H1 (cell line): ENCODE data around the gene PEX12. TPM values are rescaled to one million over a fixed set of nuclear protein-coding genes. Genes with fewer than 3 reads are reported as not detected.

Experiments used
- CTCF ChIA-PET: fragments of 300-600 bp; sonication (Branson Sonifier 250); formaldehyde crosslinking; loops from one replicate; lab custom pipeline; 2021; ENCODE audit not compliant: partially characterized antibody; lab: Charles Lee
- POLR2A ChIA-PET: fragments of 300-600 bp; sonication (Branson Sonifier 250); formaldehyde crosslinking; loops from one replicate; lab custom pipeline; 2021; ENCODE audit warnings: inconsistent platforms; ENCODE audit not compliant: partially characterized antibody; lab: Charles Lee
- DNase-seq, 2 experiments: peaks; one replicate each; pipeline versions ENCODE4 v3.0.0 to v3.0.0-alpha.2; 2010 to 2022; ENCODE audit warnings: low spot score in 2 of 2, low read depth in 1 of 2, mixed read lengths in 1 of 2
- FAIRE-seq: peaks from 2 replicates; lab custom pipeline; 2011; peaks lifted over from hg19 to GRCh38; lab: Jason Lieb, UNC
- H2AFZ ChIP-seq: 2 replicates; pipeline ENCODE4 v1.8.1; 2012; ENCODE audit warnings: low read length, inconsistent platforms
- H2AK5ac ChIP-seq: 2 replicates; pipeline ENCODE4 v1.6.1; 2013; ENCODE audit warnings: low read depth, low read length
- H2BK120ac ChIP-seq: replicated peaks from 2 replicates; pipeline ENCODE3; 2013; ENCODE audit warnings: low read depth, low read length, inconsistent platforms
- H2BK12ac ChIP-seq: 2 replicates; pipeline ENCODE4 v1.6.1; 2013; ENCODE audit warnings: low read depth, low read length
- H2BK15ac ChIP-seq: 2 replicates; pipeline ENCODE4 v1.6.1; 2013; ENCODE audit warnings: low read length
- H2BK20ac ChIP-seq: 2 replicates; pipeline ENCODE4 v1.6.1; 2013; ENCODE audit warnings: low read length
- H2BK5ac ChIP-seq: 2 replicates; pipeline ENCODE4 v1.6.1; 2013; ENCODE audit warnings: low read depth, low read length
- H3K14ac ChIP-seq: 2 replicates; pipeline ENCODE4 v1.6.1; 2013; ENCODE audit warnings: inconsistent platforms; ENCODE audit not compliant: insufficient read length
- H3K18ac ChIP-seq: 2 replicates; pipeline ENCODE4 v1.6.1; 2013; ENCODE audit warnings: low read length; ENCODE audit errors: extremely low read depth
- H3K23ac ChIP-seq: 2 replicates; pipeline ENCODE4 v1.6.1; 2013; ENCODE audit warnings: inconsistent platforms; ENCODE audit not compliant: insufficient read length
- H3K23me2 ChIP-seq: 2 replicates; pipeline ENCODE4 v1.6.1; 2013; ENCODE audit warnings: low read depth, low read length
- H3K27ac ChIP-seq: 2 replicates; pipeline ENCODE4 v1.6.1; 2011; ENCODE audit warnings: low read depth, low read length, inconsistent platforms
- H3K27me3 ChIP-seq, 4 experiments: replicated peaks in 1 of 4; 1 replicate in 1 of 4; 2 replicates in 3 of 4; pipeline versions ENCODE4 v1.6.1 to v1.8.1; 2011 to 2013; ENCODE audit warnings: low read length in 3 of 4, mild to moderate bottlenecking in 3 of 4, inconsistent platforms in 2 of 4, mixed read lengths in 2 of 4, moderate library complexity in 1 of 4; ENCODE audit not compliant: control insufficient read depth in 3 of 4, insufficient read depth in 3 of 4; ENCODE audit errors: extremely low read depth in 1 of 4
- H3K36me3 ChIP-seq, 4 experiments: 2 replicates each; pipeline versions ENCODE4 v1.6.1 to v1.8.1; 2011 to 2013; ENCODE audit warnings: mild to moderate bottlenecking in 4 of 4, low read length in 3 of 4, moderate library complexity in 2 of 4, control low read depth in 1 of 4, inconsistent platforms in 1 of 4; ENCODE audit not compliant: insufficient read depth in 4 of 4, control insufficient read depth in 2 of 4
- H3K4ac ChIP-seq: replicated peaks from 2 replicates; pipeline ENCODE3; 2013; ENCODE audit warnings: low read length, low read depth, mixed read lengths, inconsistent platforms; ENCODE audit not compliant: insufficient read length
- H3K4me1 ChIP-seq, 4 experiments: replicated peaks in 1 of 4; 1 replicate in 1 of 4; 2 replicates in 3 of 4; pipeline versions ENCODE4 v1.6.1 to v1.8.1; 2011 to 2013; ENCODE audit warnings: low read length in 3 of 4, inconsistent platforms in 2 of 4, mixed read lengths in 1 of 4; ENCODE audit not compliant: insufficient read depth in 4 of 4, control insufficient read depth in 3 of 4
- H3K4me2 ChIP-seq, 2 experiments: 2 replicates each; pipeline versions ENCODE4 v1.6.1 to v1.8.1; 2011 to 2013; ENCODE audit warnings: low read depth in 2 of 2, low read length in 2 of 2, control low read depth in 1 of 2, inconsistent platforms in 1 of 2, mild to moderate bottlenecking in 1 of 2; ENCODE audit not compliant: insufficient read depth in 1 of 2
- H3K4me3 ChIP-seq, 4 experiments: fragments of 200-600, 300-600 bp in 1 of 4; sonication (generic), shearing (Covaris generic), sonication (Bioruptor Twin) in 1 of 4; 2 replicates each; pipeline versions ENCODE4 v1.5.1 to v1.8.1; 2011 to 2016; ENCODE audit warnings: low read length in 4 of 4, low read depth in 3 of 4, control low read depth in 2 of 4, inconsistent platforms in 2 of 4, mild to moderate bottlenecking in 2 of 4, mixed read lengths in 1 of 4, moderate library complexity in 1 of 4; ENCODE audit not compliant: insufficient read depth in 2 of 4; ENCODE audit errors: extremely low read depth in 1 of 4
- H3K56ac ChIP-seq: replicated peaks from 2 replicates; pipeline ENCODE3; 2013; ENCODE audit warnings: low read depth, mild to moderate bottlenecking, mixed read lengths, low read length, inconsistent platforms; ENCODE audit not compliant: insufficient read length
- H3K79me1 ChIP-seq: 2 replicates; pipeline ENCODE4 v1.6.1; 2013; ENCODE audit warnings: low read depth, low read length, control low read depth
- H3K79me2 ChIP-seq, 2 experiments: 2 replicates each; pipeline versions ENCODE4 v1.6.1 to v1.8.1; 2012 to 2013; ENCODE audit warnings: low read length in 2 of 2, mild to moderate bottlenecking in 2 of 2, inconsistent platforms in 1 of 2; ENCODE audit not compliant: insufficient read depth in 2 of 2, control insufficient read depth in 1 of 2
- H3K9ac ChIP-seq, 4 experiments: replicated peaks in 1 of 4; 1 replicate in 1 of 4; 2 replicates in 3 of 4; pipeline versions ENCODE4 v1.6.1 to v1.8.1; 2011 to 2013; ENCODE audit warnings: low read depth in 3 of 4, low read length in 3 of 4, control low read depth in 2 of 4, mild to moderate bottlenecking in 2 of 4, moderate library complexity in 2 of 4, inconsistent platforms in 1 of 4; ENCODE audit errors: extremely low read depth in 1 of 4
- H3K9me3 ChIP-seq, 2 experiments: 2 replicates each; pipeline versions ENCODE4 v1.6.1 to v1.8.1; 2012 to 2013; ENCODE audit warnings: mild to moderate bottlenecking in 2 of 2, moderate library complexity in 2 of 2, control low read depth in 1 of 2, inconsistent platforms in 1 of 2, low read depth in 1 of 2, low read length in 1 of 2, mixed read lengths in 1 of 2; ENCODE audit not compliant: insufficient read depth in 2 of 2
- H4K20me1 ChIP-seq, 2 experiments: replicated peaks in 1 of 2; 2 replicates each; pipeline versions ENCODE3 to v1.8.1; 2011 to 2013; ENCODE audit warnings: inconsistent platforms in 2 of 2, low read length in 2 of 2, mild to moderate bottlenecking in 1 of 2; ENCODE audit not compliant: insufficient read depth in 2 of 2, control insufficient read depth in 1 of 2
- H4K5ac ChIP-seq: 2 replicates; pipeline ENCODE4 v1.6.1; 2013; ENCODE audit warnings: low read length, low read depth, mixed read lengths, inconsistent platforms; ENCODE audit not compliant: insufficient read length
- H4K8ac ChIP-seq: 2 replicates; pipeline ENCODE4 v1.8.0; 2013; ENCODE audit warnings: mild to moderate bottlenecking, moderate library complexity, low read length, inconsistent platforms; ENCODE audit not compliant: insufficient read depth; ENCODE audit errors: extremely low read depth
- H4K91ac ChIP-seq: replicated peaks from 2 replicates; pipeline ENCODE3; 2013; ENCODE audit warnings: low read length, mixed read lengths, inconsistent platforms; ENCODE audit not compliant: insufficient read length
- FOSL1 ChIP-seq: IDR thresholded peaks from 2 replicates; pipeline ENCODE4 v1.6.1; 2011; ENCODE audit warnings: mild to moderate bottlenecking, low read depth, low read length, moderate library complexity; ENCODE audit not compliant: insufficient read depth
- NRF1 ChIP-seq: IDR thresholded peaks from 2 replicates; pipeline ENCODE4 v1.6.1; 2011; ENCODE audit warnings: mild to moderate bottlenecking, low read depth, low read length, improper control_type of control experiment
- POLR2AphosphoS5 ChIP-seq: IDR thresholded peaks from 2 replicates; pipeline ENCODE4 v1.6.1; 2011; ENCODE audit warnings: low read depth, low read length
- POU5F1 ChIP-seq: IDR thresholded peaks from 2 replicates; pipeline ENCODE4 v1.6.1; 2011; ENCODE audit warnings: low read depth, mild to moderate bottlenecking, low read length, moderate library complexity
- SIX5 ChIP-seq: IDR thresholded peaks from 2 replicates; pipeline ENCODE4 v1.6.1; 2011; ENCODE audit warnings: mild to moderate bottlenecking, low read depth, low read length
- SUZ12 ChIP-seq: fragments of 200-600 bp; sonication (generic); IDR thresholded peaks from 2 replicates; pipeline ENCODE4 v1.6.1; 2012; ENCODE audit warnings: mild to moderate bottlenecking, inconsistent platforms, low read length, moderate library complexity, mixed read lengths
- USF2 ChIP-seq: IDR thresholded peaks from 2 replicates; pipeline ENCODE4 v1.6.1; 2011; ENCODE audit warnings: low read length, improper control_type of control experiment
- WGBS, 2 experiments: shearing (Covaris generic) in 1 of 2; methylation state at CpG; one replicate each; pipeline versions ENCODE4 v1.1.6 to v1.1.7; 2013 to 2015; ENCODE audit warnings: low lambda C conversion rate in 2 of 2, mixed read lengths in 2 of 2, inconsistent platforms in 1 of 2, low coverage in 1 of 2, missing lambda C conversion rate in 1 of 2; ENCODE audit not compliant: insufficient replicate concordance in 2 of 2, insufficient coverage in 1 of 2, insufficient read length in 1 of 2; ENCODE audit errors: extremely low coverage in 1 of 2, missing lambda C conversion rate in 1 of 2; 5-methylcytosine and 5-hydroxymethylcytosine counted together
- polyA plus RNA-seq, 7 experiments: library from polyadenylated mRNA; depleted of rRNA in 3 of 7; stranded (reverse) in 5 of 7; unstranded in 2 of 7; fragments of >200 nt in 5 of 7; fragments of 200-250 nt in 2 of 7; gene quantifications; 1 replicate in 5 of 7; 2 replicates in 1 of 7; 4 replicates in 1 of 7; pipeline versions ENCODE4 v1.2.1 to v1.2.3, GENCODE V29; 2011 to 2013; ENCODE audit warnings: missing spikeins in 2 of 7, mixed read lengths in 2 of 7
- total RNA-seq: library from RNA; stranded (reverse); fragmentation: NEBNext Ultra II Directional; extraction: Animal tissue kit (Norgen Biotek cat#: 25700); gene quantifications from 2 replicates; pipeline ENCODE4 v1.2.1, GENCODE V29; 2021
- TF ChIP-seq, protein P1 (sequence below): IDR thresholded peaks from 2 replicates; pipeline ENCODE4 v1.6.1; 2011; ENCODE audit warnings: low read depth, mild to moderate bottlenecking, low read length; ENCODE audit not compliant: insufficient read depth

PEX12 gene
- total and polyA plus RNA-seq, 2 of the 8 experiments (the other 6 are each of a cell fraction or from before 2014, with no cell fraction given), result 3.0 to 5.9 TPM

DNA sequence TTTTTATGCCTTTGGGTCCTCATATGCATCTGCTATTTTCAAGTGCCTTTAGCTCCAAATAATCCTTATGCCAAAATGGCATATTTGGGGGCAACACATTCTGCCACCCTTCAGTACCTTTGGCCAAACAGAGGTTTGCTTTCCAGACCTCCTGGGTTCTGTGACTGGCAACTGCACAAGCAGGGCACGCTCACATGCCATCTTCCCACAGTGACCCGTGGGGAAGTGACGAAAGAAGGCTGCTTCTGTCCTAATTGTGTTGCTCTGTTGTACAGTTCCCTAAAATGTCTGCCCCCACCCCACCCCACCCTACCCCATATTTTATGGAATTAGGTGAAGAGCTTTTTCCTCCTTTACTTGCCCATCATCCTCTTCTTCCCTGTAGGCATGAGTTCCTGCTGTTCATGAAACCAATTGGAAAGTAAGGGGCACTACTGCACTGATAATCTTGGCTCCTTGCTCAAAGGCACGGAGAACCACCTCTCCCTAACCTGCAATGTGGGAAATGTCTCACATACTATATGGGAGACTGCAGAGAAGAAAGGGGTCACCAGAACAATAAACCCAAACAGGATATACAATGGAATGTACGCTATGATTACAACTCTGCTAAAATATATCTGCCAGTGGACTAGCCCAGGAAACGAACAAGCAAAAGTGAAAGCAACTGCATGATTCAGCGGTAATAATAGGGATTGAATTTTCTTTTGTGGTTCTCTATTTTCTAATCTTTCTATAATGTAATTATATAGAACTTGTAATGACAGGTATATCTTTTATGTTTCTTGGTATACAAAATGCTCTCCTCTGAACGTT lies 37.6 kb downstream of the PEX12 start:
- no peak overlapping the region for H4K91ac ChIP-seq
- no peak overlapping the region for H3K4me3 ChIP-seq
- no peaks in the 10 kb centered on the region for H4K20me1 ChIP-seq
- no peak overlapping the region for H2BK15ac ChIP-seq
- H3K79me1 ChIP-seq, result no peaks in the 10 kb centered on the region
- H2AK5ac ChIP-seq, result no peak overlapping the region
- H3K9ac ChIP-seq, result no peak overlapping the region
- H2AFZ ChIP-seq, result no peak overlapping the region
- no peak overlapping the region for H2BK120ac ChIP-seq
- H3K14ac ChIP-seq, result no peak overlapping the region
- no peak overlapping the region for H3K56ac ChIP-seq
- H4K8ac ChIP-seq, result no peak overlapping the region
- H3K4me2 ChIP-seq, result no peak overlapping the region
- no peaks in the 10 kb centered on the region for H3K9me3 ChIP-seq
- CTCF ChIA-PET, result interaction anchor here (4.5 to 5.1 kb wide), 2 partner anchors 8 to 229 kb away, joined by 25 to 54 read pairs; no protein-coding TSS in a partner anchor
- H3K23me2 ChIP-seq, result no peaks in the 10 kb centered on the region
- TF ChIP-seq, protein P1, sequence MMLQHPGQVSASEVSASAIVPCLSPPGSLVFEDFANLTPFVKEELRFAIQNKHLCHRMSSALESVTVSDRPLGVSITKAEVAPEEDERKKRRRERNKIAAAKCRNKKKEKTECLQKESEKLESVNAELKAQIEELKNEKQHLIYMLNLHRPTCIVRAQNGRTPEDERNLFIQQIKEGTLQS, result no peak
- TF ChIP-seq FOSL1 (no peak), POLR2AphosphoS5 (no peak), POU5F1 (no peak), USF2 (no peak), SIX5 (no peak), NRF1 (no peak), SUZ12 (no peak)
- TF ChIP-seq, all 59 proteins: peak for 0
- H3K18ac ChIP-seq, result no peak overlapping the region
- no peaks in the 10 kb centered on the region for H3K79me2 ChIP-seq
- H3K4me1 ChIP-seq, result no peaks in the 10 kb centered on the region
- POLR2A ChIA-PET, result no interaction called here
- H2BK20ac ChIP-seq, result no peak overlapping the region
- 84% methylated on average over 8 of the region's 8 CpGs; no CpG with 5 or more reads in 1 of the 2 experiments for WGBS, 2 experiments
- H3K23ac ChIP-seq, result no peak overlapping the region
- H2BK12ac ChIP-seq, result no peak overlapping the region
- no peaks in the 10 kb centered on the region for H3K27me3 ChIP-seq
- H2BK5ac ChIP-seq, result no peak overlapping the region
- DNase-seq (no peak), FAIRE-seq (no peak)
- H3K27ac ChIP-seq, result no peak overlapping the region
- H3K4ac ChIP-seq, result no peak overlapping the region
- no peaks in the 10 kb centered on the region for H3K36me3 ChIP-seq
- H4K5ac ChIP-seq, result no peak overlapping the region
